Measurements from ENCODE around the gene ZC3H4.
"Not testable (repeated sequence)": the region's sequence is repeated elsewhere in the genome, so short reads cannot be mapped to it uniquely, and the experiment has no call there.

ZC3H4 gene

GRCh38 chr19:47107202-47107952, 6.2 kb downstream of the ZC3H4 start:
- DNase-seq: peak; percentile 58

GRCh38 chr19:47106821-47107201, 6.8 kb downstream of the ZC3H4 start:
- no peak for DNase-seq

GRCh38 chr19:47105874-47106273, 7.7 kb downstream of the ZC3H4 start:
- no peak for DNase-seq

- DNase-seq: no peak
Measured at GRCh38 chr19:47104680-47105079, 8.9 kb downstream of the ZC3H4 start.

DNA sequence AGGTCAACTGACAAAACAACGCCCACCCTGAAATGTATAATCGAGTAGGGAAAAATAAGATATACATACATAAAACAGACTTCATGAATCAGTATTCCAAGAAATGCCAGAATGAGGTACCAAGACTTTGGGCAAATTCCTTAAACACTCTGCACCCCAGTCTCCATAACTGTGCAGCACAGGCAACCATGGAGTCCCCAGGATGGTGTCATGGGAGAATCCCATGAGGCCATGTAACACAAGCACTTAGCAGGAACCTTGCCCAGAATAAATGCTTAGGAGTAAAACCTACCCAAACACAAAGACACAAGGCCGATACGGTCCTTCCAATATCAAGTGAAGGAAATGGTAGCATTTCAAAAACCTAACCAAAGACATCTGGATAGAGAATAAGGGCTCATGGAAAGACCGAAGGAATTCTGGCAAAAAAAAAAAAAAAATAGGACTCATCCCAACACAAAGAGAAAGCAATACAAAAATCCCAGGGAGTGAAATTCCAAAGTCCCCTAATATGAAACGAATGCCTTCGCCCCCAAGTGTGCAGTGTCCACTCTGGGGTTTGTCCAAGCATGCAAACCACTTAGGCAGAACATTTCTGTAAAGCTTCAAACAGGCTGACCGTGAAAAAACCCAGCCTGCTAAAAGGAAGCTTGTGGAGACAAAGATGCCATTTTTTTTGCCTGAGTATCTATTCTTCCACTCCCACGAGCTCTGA, 11.1 kb downstream of the ZC3H4 start:
- DNase-seq: no peak

DNA sequence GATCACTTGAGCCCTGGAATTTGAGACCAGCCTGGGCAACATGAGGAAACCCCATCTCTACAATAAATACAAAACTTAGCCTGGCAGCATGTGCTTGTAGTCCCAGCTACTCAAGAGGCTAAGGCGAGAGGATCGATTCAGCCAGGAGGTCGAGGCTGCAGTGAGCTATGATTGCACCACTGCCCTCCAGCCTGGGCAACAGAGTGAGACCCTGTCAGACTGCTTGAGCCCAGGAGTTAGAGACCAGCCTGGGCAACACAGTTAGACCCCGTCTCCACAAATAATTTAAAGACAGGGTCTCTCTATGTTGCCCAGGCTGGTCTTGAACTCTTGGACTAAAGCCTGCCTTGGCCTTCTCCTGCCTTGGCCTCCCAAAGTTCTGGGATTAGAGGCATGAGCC, 12.5 kb downstream of the ZC3H4 start:
- DNase-seq: not testable (repeated sequence)

- peak; percentile 17 for DNase-seq
Measured at GRCh38 chr19:47100290-47100689, 13.3 kb downstream of the ZC3H4 start.

GRCh38 chr19:47099576-47100050, 14.0 kb downstream of the ZC3H4 start:
- no peak for DNase-seq

DNA sequence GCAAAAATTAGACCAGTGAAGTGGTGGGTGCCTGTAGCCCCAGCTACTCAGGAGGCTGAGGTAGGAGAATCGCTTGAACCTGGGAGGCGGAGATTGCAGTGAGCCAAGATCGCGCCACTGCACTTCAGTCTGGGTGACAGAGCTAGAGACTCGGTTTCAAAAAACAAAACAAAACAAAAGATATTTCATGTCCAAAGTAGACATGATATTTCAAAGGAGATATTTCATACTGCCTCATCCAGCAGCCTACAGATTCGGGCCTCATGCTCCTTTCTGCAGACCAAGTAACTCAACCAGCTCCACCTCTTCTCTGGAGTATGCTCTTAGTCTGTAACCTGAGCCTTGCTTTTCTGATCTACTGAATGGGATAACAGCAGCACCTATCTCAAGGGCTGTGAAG, 15.0 kb downstream of the ZC3H4 start:
- DNase-seq: no peak

GRCh38 chr19:47097396-47098201, 16.0 kb downstream of the ZC3H4 start:
- DNase-seq: no peak

- DNase-seq: no peak
Measured at GRCh38 chr19:47096721-47097120, 16.9 kb downstream of the ZC3H4 start.

DNA sequence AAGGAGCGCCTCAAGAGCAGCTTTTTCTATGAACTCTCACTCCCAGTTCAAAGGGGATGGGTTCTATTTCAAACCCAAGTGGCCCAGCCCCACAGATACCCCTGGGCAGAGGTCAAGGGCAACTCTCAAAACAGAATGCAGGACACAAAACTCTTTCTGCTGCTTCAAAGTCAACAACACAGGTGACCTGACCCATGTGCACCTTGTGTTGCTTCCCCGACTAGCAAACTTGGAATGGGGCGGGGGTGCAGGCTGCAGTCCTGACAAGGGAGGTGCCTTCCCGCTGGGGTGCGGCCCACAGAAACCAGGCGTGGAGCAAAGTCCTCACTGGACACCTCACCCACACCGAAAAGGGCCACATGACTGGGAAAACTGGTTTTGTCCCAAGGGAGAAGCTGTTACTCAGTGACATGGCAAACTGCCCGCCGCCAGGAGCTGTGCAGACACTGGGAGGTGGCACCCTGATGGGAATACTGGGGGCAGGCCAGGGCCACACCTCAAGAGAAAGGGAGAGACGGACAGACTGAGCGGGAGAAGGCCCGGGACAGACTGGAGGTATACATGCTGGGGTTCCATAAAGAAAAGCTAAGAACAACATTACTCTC, 17.4 kb downstream of the ZC3H4 start:
- no peak for DNase-seq

GRCh38 chr19:47095476-47096099, 18.0 kb downstream of the ZC3H4 start:
- peak; percentile 19 for DNase-seq

GRCh38 chr19:47094557-47095475, 18.8 kb downstream of the ZC3H4 start:
- DNase-seq: peak; percentile 68

- DNase-seq: peak; percentile 6
Measured at GRCh38 chr19:47093841-47094240, 19.7 kb downstream of the ZC3H4 start.

DNA sequence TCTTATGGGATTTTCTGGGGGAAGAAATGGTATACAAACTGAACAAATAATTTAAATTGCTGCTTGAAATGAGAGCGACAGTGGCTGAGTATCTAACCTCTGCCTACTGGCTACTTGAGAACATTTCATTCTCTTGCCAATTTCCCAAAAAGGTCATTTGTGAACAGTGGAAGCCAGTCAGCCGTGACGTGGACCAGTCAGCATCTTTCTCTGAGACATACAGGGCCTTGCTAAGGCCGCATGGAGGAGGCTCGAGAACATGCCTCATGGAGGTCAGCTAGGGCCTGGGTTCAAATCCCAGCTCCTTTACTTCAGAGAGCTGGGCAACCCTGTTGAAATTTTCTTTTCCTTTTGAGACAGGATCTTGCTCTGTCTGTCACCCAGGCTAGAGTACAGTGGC, 20.3 kb downstream of the ZC3H4 start:
- DNase-seq: no peak

DNA sequence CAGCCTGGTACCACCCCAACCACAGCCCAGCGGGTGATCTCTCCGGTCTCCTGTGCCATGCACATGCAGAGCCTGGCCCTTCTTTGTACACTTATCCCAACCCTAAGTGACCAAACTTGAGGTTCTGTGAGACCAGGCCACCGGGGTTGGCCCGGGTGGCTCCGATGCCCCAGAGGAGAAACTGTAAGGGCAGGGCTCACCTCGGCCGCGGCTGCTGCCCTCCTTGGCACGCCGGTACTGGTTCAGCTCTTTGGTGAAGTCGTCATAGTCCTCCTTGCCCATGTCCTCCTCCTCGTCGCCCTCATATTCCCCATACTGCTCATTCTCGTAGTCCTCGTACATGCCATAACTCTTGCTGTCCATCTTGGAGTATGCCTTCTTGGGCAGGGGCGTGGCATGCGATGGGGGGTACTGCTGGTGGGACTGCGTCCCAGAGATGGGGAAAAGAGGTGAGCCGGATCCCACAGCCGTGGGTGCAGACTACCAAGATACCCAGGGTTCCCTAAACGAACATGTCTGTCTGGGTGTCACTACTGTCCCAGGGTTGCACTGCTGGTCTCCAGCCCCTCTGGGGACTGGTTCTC, 23.7 kb downstream of the ZC3H4 start:
- no peak for DNase-seq

GRCh38 chr19:47086280-47086679, 27.3 kb downstream of the ZC3H4 start:
- DNase-seq: no peak

- no peak for DNase-seq
Measured at GRCh38 chr19:47084879-47085439, 28.6 kb downstream of the ZC3H4 start.

DNA sequence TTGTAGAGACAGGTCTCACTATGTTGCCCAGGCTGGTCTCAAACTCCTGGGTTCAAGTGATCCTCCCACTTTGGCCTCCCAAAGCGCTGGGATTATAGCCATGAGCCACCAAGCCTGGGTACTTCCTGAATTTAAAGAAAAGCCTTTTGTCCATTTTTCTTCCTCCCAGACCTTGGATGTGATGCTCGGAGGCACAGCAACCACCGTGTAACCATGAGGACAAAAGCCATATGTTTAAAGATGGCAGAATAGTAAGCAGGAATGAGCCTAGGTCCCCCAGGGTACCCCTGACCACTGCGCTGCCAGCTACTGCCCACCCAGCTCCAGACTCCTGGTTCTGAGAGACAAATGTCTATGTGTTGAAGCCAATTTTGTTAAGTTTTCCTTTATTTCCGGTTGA, 31.1 kb downstream of the ZC3H4 start:
- no peak for DNase-seq

DNA sequence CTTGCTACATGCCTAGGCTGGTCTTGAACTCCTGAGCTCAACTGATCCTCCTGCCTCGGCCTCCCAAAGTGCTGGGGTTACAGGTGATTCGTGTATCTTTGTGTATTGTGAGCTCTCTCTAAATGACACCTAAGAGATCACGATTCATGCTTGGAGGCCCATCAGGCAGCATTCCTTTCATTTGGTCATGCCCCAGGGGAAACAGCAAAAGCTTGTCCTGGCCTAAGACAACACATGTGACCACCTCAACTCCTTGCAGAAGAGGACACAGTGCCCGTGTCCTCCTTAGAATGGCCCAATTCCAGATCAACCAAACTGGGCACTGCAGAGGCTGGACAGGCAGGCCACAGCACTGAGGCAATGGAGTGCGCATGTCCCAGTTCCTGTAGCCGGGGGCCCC, 32.5 kb downstream of the ZC3H4 start:
- DNase-seq: no peak
